Endodermal cell (in vitro differentiated cells): ENCODE results near the gene TMOD1. TPM values are rescaled to one million over a fixed set of nuclear protein-coding genes. Genes with fewer than 3 reads are reported as not detected.

Experiments
- DNase-seq: peaks from one replicate; pipeline ENCODE4 v3.0.0-alpha.2; 2017
- H3K27ac ChIP-seq: 2 replicates; pipeline ENCODE4 v1.5.1; 2013; ENCODE audit warnings: mild to moderate bottlenecking, low read depth, low read length, moderate library complexity
- H3K27me3 ChIP-seq: 2 replicates; pipeline ENCODE4 v1.6.1; 2013; ENCODE audit warnings: mild to moderate bottlenecking, low read length, moderate library complexity; ENCODE audit not compliant: insufficient read depth, control insufficient read depth, poor library complexity, severe bottlenecking
- H3K36me3 ChIP-seq: 2 replicates; pipeline ENCODE4 v1.7.0; 2013; ENCODE audit warnings: mild to moderate bottlenecking, low read length, moderate library complexity; ENCODE audit not compliant: control insufficient read depth, insufficient read depth
- H3K4me1 ChIP-seq: one replicate; pipeline ENCODE4 v1.7.0; 2013; ENCODE audit warnings: low read length; ENCODE audit not compliant: control insufficient read depth, insufficient read depth
- H3K4me3 ChIP-seq: 2 replicates; pipeline ENCODE4 v1.5.1; 2013; ENCODE audit warnings: mild to moderate bottlenecking, low read length, moderate library complexity
- H3K9ac ChIP-seq: 2 replicates; pipeline ENCODE4 v1.6.1; 2013; ENCODE audit warnings: mild to moderate bottlenecking, low read length, moderate library complexity; ENCODE audit not compliant: poor library complexity, severe bottlenecking; ENCODE audit errors: extremely low read depth
- H3K9me3 ChIP-seq: 2 replicates; pipeline ENCODE4 v1.6.1; 2013; ENCODE audit warnings: mild to moderate bottlenecking, low read length, moderate library complexity; ENCODE audit not compliant: control insufficient read depth
- H3K27ac Mint-ChIP-seq: 2 replicates; pipeline ENCODE4 v1.8.0; 2020; ENCODE audit warnings: mixed read lengths
- H3K27me3 Mint-ChIP-seq: 2 replicates; pipeline ENCODE4 v1.8.0; 2021; ENCODE audit warnings: mild to moderate bottlenecking, mixed read lengths; ENCODE audit not compliant: insufficient read depth
- H3K36me3 Mint-ChIP-seq: 2 replicates; pipeline ENCODE4 v1.8.0; 2020; ENCODE audit warnings: low read depth, mixed read lengths
- H3K4me1 Mint-ChIP-seq: 2 replicates; pipeline ENCODE4 v1.8.0; 2020; ENCODE audit warnings: mixed read lengths
- H3K4me3 Mint-ChIP-seq: 2 replicates; pipeline ENCODE4 v1.8.0; 2020; ENCODE audit warnings: mild to moderate bottlenecking, moderate library complexity, mixed read lengths
- H3K9me3 Mint-ChIP-seq: 2 replicates; pipeline ENCODE4 v1.8.0; 2020; ENCODE audit warnings: mild to moderate bottlenecking, mixed read lengths
- CTCF ChIP-seq: fragments of 200-600 bp; sonication (generic); conservative IDR thresholded peaks from 2 replicates; pipeline ENCODE4 v1.5.0; 2021; ENCODE audit warnings: antibody characterized with exemption, mild to moderate bottlenecking
- WGBS, 2 experiments: methylation state at CpG; one replicate each; pipeline versions ENCODE4 v1.1.5 to v1.1.7; 2013; ENCODE audit warnings: missing lambda C conversion rate in 2 of 2, mixed read lengths in 1 of 2; ENCODE audit not compliant: insufficient coverage in 1 of 2, insufficient read length in 1 of 2; 5-methylcytosine and 5-hydroxymethylcytosine counted together
- total RNA-seq, 2 donors: library from RNA; stranded (reverse); fragmentation: NEBNext Ultra II Directional in 1 of 2; extraction: Animal tissue kit (Norgen Biotek cat#: 25700) in 1 of 2; gene quantifications; 2 replicates in 1 of 2; 3 replicates in 1 of 2; pipeline ENCODE4 v1.2.1, GENCODE V29; 2021

The TMOD1 gene
- total RNA-seq, 2 donors from 2014 or later = 3.6 to 7.1 TPM

GRCh38 chr9:97518909-97519307 is 17.4 kb downstream of the TMOD1 start:
- no peaks in the 10 kb centered on the region for H3K9me3 ChIP-seq
- H3K4me3 ChIP-seq = no peak overlapping the region
- Mint-ChIP-seq H3K36me3 (no peaks in the 10 kb centered on the region), H3K4me3 (no peak overlapping the region), H3K9me3 (no peaks in the 10 kb centered on the region), H3K4me1 (peaks cover 3% of the 10 kb centered on the region), H3K27me3 (peaks cover 7% of the 10 kb centered on the region), H3K27ac (no peak overlapping the region)
- no peaks in the 10 kb centered on the region for H3K4me1 ChIP-seq
- 90 to 98% methylated on average over 6 of the region's 6 CpGs for WGBS, 2 experiments
- no peak overlapping the region for H3K9ac ChIP-seq
- no peak for TF ChIP-seq CTCF
- H3K27me3 ChIP-seq = no peaks in the 10 kb centered on the region
- H3K27ac ChIP-seq = no peak overlapping the region
- DNase-seq = no peak
- no peaks in the 10 kb centered on the region for H3K36me3 ChIP-seq

- Mint-ChIP-seq H3K27ac (no peak overlapping the region), H3K27me3 (peaks cover 7% of the 10 kb centered on the region), H3K9me3 (no peaks in the 10 kb centered on the region), H3K4me1 (peaks cover 3% of the 10 kb centered on the region), H3K36me3 (no peaks in the 10 kb centered on the region), H3K4me3 (no peak overlapping the region)
- Histone ChIP-seq H3K27me3 (no peaks in the 10 kb centered on the region), H3K9me3 (no peaks in the 10 kb centered on the region), H3K9ac (no peak overlapping the region), H3K4me3 (no peak overlapping the region), H3K4me1 (no peaks in the 10 kb centered on the region), H3K27ac (no peak overlapping the region), H3K36me3 (no peaks in the 10 kb centered on the region)
- DNase-seq = no peak
- WGBS, 2 experiments = 93 to 96% methylated on average over 5 to 11 of the region's 11 CpGs
- no peak for TF ChIP-seq CTCF
These were observed 18.0 kb downstream of the TMOD1 start for GRCh38 chr9:97519441-97519970.

GRCh38 chr9:97521576-97522333 is 20.3 kb downstream of the TMOD1 start:
- 93 to 94% methylated on average over 7 to 10 of the region's 10 CpGs for WGBS, 2 experiments
- no peak for TF ChIP-seq CTCF

More at GRCh38 chr9:97521576-97522333, 20.3 kb downstream of the TMOD1 start:
- Mint-ChIP-seq H3K27ac (no peak overlapping the region), H3K4me1 (peaks cover under 1% of the 10 kb centered on the region), H3K27me3 (peaks cover 7% of the 10 kb centered on the region), H3K4me3 (no peak overlapping the region), H3K9me3 (no peaks in the 10 kb centered on the region), H3K36me3 (no peaks in the 10 kb centered on the region)
- no peaks in the 10 kb centered on the region for H3K9me3 ChIP-seq
- H3K27me3 ChIP-seq = no peaks in the 10 kb centered on the region
- H3K27ac ChIP-seq = no peak overlapping the region
- DNase-seq = no peak
- H3K4me3 ChIP-seq = no peak overlapping the region
- no peaks in the 10 kb centered on the region for H3K36me3 ChIP-seq
- H3K4me1 ChIP-seq = peaks cover 1% of the 10 kb centered on the region
- no peak overlapping the region for H3K9ac ChIP-seq
